Measurements from ENCODE around the gene ARHGEF17.

- TF ChIP-seq ZNF565 (CRISPR knock-in tag; conservative IDR thresholded peaks at IDR 0.05; ENCODE audit: low read depth): no peak
- no peak for TF ChIP-seq BACH2 (CRISPR knock-in tag; IDR thresholded peaks at IDR 0.05; ENCODE audit: borderline replicate concordance)
- no peak for TF ChIP-seq CSRNP3 (CRISPR knock-in tag; IDR thresholded peaks at IDR 0.05)
Measured at GRCh38 chr11:73350908-73351636, 43.0 kb downstream of the ARHGEF17 start.

All from SK-N-SH treated with all-trans-retinoic acid at 6 μM for 48 hours (cell line).